ENCODE results near the gene SYTL3. TPM values are rescaled to one million over a fixed set of nuclear protein-coding genes. Genes with fewer than 3 reads are reported as not detected.

Gene SYTL3
- total RNA-seq, 2 donors from 2014 or later: 9.9 to 12.1 TPM

- Histone ChIP-seq H3K9me3 (no peaks in the 10 kb centered on the region), H3K36me3 (no peaks in the 10 kb centered on the region), H3K27me3 (replicated peaks; ENCODE audit: insufficient read depth) (no peaks in the 10 kb centered on the region), H3K27ac (no peak overlapping the region), H3K4me1 (replicated peaks) (no peaks in the 10 kb centered on the region), H3K4me3 (no peak overlapping the region)
- no peak for DNase-seq (ENCODE audit: low spot score)
- 90% methylated on average over 3 of the region's 3 CpGs for WGBS
- intact Hi-C loops (cut with DNase I): no loop called here
- TF ChIP-seq POLR2A (IDR thresholded peaks at IDR 0.05) (no peak), POLR2AphosphoS5 (IDR thresholded peaks at IDR 0.05) (no peak)
- TF ChIP-seq, protein P1, sequence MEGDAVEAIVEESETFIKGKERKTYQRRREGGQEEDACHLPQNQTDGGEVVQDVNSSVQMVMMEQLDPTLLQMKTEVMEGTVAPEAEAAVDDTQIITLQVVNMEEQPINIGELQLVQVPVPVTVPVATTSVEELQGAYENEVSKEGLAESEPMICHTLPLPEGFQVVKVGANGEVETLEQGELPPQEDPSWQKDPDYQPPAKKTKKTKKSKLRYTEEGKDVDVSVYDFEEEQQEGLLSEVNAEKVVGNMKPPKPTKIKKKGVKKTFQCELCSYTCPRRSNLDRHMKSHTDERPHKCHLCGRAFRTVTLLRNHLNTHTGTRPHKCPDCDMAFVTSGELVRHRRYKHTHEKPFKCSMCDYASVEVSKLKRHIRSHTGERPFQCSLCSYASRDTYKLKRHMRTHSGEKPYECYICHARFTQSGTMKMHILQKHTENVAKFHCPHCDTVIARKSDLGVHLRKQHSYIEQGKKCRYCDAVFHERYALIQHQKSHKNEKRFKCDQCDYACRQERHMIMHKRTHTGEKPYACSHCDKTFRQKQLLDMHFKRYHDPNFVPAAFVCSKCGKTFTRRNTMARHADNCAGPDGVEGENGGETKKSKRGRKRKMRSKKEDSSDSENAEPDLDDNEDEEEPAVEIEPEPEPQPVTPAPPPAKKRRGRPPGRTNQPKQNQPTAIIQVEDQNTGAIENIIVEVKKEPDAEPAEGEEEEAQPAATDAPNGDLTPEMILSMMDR (IDR thresholded peaks at IDR 0.05): no peak
These were observed 85.2 kb downstream of the SYTL3 start for GRCh38 chr6:158735009-158735408.

DNA sequence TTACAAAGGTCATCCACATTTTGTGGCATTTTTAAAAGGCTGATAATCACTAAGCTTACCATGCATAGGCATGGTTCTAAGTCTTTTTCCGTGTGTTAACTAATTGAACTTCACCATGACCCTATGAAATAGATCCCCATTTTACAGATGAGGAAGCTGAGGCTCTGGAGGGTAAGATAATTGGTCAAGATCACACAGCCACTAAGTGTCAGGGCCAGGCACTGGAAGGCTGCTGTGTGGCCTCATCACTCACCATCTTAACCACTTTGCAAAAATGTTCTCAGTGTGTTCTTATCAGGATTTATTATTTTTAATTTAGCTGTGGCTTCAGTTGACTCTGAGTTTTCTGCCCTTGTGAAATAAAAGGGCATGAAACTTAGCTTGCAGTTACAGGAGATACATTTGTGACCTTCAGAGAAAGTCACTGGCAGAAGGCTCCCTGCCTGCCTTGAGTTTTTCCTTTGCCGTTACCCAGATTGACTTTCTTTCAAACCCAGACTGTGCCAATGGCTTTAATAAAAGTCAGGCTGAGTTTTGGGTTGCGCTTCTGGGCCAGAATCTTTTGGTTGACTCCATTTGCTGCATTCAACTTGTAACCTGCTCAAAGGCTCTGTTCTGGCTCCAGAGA, 87.3 kb downstream of the SYTL3 start:
- DNase-seq (ENCODE audit: low spot score): no peak
- H3K9me3 ChIP-seq: no peaks in the 10 kb centered on the region
- H3K4me3 ChIP-seq: no peak overlapping the region
- no peak overlapping the region for H3K27ac ChIP-seq
- intact Hi-C loops (cut with DNase I): no loop called here
- 72% methylated on average over 3 of the region's 3 CpGs for WGBS
- TF ChIP-seq POLR2A (IDR thresholded peaks at IDR 0.05) (no peak), POLR2AphosphoS5 (IDR thresholded peaks at IDR 0.05) (no peak)
- TF ChIP-seq, protein P1 (IDR thresholded peaks at IDR 0.05): no peak
- H3K27me3 ChIP-seq (replicated peaks; ENCODE audit: insufficient read depth): no peaks in the 10 kb centered on the region
- H3K4me1 ChIP-seq (replicated peaks): no peaks in the 10 kb centered on the region
- H3K36me3 ChIP-seq: no peaks in the 10 kb centered on the region

- no peaks in the 10 kb centered on the region for H3K36me3 ChIP-seq
- H3K9me3 ChIP-seq: no peaks in the 10 kb centered on the region
- TF ChIP-seq POLR2AphosphoS5 (IDR thresholded peaks at IDR 0.05): peak; percentile 79
- TF ChIP-seq POLR2A (IDR thresholded peaks at IDR 0.05): no peak
- H3K27ac ChIP-seq: no peak overlapping the region
- H3K27me3 ChIP-seq (replicated peaks; ENCODE audit: insufficient read depth): no peaks in the 10 kb centered on the region
- peak; percentile 64 for DNase-seq (ENCODE audit: low spot score)
- H3K4me1 ChIP-seq (replicated peaks): no peaks in the 10 kb centered on the region
- 65% methylated on average over 12 of the region's 12 CpGs for WGBS
- intact Hi-C loops (cut with DNase I): no loop called here
- no peak overlapping the region for H3K4me3 ChIP-seq
These were observed 88.1 kb downstream of the SYTL3 start for GRCh38 chr6:158737710-158738615.

DNA sequence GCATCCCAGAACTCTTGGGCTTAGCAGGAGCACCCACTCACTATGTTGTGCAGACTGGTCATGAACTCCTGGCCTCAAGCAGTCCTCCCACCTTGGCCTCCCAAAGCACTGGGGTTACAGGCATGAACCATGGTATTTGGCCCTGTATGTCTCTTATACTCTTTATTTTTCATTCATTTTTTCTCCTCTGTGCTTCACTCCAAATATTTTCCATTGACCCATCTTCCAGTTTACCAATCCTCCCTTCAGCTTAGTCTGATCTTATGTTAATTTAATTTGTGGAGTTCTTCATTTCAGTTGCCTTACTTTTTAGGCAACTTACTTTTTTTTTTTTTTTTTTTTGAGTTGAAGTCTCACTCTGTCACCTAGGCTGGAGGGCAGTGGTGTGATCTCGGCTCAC, 89.8 kb downstream of the SYTL3 start:
- TF ChIP-seq, protein P1 (IDR thresholded peaks at IDR 0.05): no peak
- TF ChIP-seq POLR2A (IDR thresholded peaks at IDR 0.05) (no peak), POLR2AphosphoS5 (IDR thresholded peaks at IDR 0.05) (no peak)
- intact Hi-C loops (cut with DNase I): no loop called here
- Histone ChIP-seq H3K27ac (no peak overlapping the region), H3K9me3 (no peaks in the 10 kb centered on the region), H3K36me3 (no peaks in the 10 kb centered on the region), H3K27me3 (replicated peaks; ENCODE audit: insufficient read depth) (no peaks in the 10 kb centered on the region), H3K4me3 (no peak overlapping the region), H3K4me1 (replicated peaks) (no peaks in the 10 kb centered on the region)
- DNase-seq (ENCODE audit: low spot score): no peak
- WGBS: 95% methylated on average over 1 of the region's 1 CpG

DNA sequence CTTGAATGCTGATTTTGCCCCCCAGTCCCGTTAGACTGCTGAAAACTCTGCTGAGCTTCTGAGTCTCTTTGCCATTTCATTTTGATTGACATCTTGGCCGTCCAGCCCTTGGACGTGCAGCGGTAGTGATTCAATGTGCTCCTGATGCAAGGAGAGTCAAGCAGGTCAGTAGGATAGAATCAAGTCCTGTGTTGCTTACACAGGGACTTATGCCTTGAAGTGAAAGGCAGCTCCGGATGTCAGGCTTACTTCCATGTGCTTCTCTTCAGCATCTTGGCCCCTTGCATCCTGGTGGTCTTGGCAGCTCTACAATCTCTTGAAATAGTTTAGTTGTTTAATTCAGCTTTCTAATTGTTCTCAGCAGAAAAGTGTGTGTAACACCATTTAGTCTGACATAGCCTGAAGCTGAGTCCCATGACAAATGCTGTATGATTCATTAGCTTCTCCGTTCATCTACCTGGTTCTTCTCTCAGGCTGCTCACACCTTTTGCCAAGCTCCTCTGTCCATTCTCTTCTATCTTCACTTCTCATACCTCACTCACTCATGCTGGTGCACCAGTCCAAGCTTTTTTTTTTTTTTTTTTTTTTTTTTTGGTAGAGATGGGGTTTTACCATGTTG, 93.3 kb downstream of the SYTL3 start:
- Histone ChIP-seq H3K4me3 (no peak overlapping the region), H3K27me3 (replicated peaks; ENCODE audit: insufficient read depth) (no peaks in the 10 kb centered on the region), H3K36me3 (no peaks in the 10 kb centered on the region), H3K27ac (no peak overlapping the region), H3K9me3 (no peaks in the 10 kb centered on the region), H3K4me1 (replicated peaks) (no peaks in the 10 kb centered on the region)
- TF ChIP-seq POLR2AphosphoS5 (IDR thresholded peaks at IDR 0.05): no peak
- TF ChIP-seq, protein P1 (IDR thresholded peaks at IDR 0.05): no peak
- no peak for TF ChIP-seq POLR2A (IDR thresholded peaks at IDR 0.05)
- intact Hi-C loops (cut with DNase I): no loop called here
- WGBS: 55% methylated on average over 6 of the region's 6 CpGs
- no peak for DNase-seq (ENCODE audit: low spot score)

Data from prostate gland (tissue), 2 donors.